Measurements from ENCODE around the gene PLCD4.

GRCh38 chr2:218638372-218638771 lies 30.7 kb downstream of the PLCD4 start:
- TF ChIP-seq, protein P1, sequence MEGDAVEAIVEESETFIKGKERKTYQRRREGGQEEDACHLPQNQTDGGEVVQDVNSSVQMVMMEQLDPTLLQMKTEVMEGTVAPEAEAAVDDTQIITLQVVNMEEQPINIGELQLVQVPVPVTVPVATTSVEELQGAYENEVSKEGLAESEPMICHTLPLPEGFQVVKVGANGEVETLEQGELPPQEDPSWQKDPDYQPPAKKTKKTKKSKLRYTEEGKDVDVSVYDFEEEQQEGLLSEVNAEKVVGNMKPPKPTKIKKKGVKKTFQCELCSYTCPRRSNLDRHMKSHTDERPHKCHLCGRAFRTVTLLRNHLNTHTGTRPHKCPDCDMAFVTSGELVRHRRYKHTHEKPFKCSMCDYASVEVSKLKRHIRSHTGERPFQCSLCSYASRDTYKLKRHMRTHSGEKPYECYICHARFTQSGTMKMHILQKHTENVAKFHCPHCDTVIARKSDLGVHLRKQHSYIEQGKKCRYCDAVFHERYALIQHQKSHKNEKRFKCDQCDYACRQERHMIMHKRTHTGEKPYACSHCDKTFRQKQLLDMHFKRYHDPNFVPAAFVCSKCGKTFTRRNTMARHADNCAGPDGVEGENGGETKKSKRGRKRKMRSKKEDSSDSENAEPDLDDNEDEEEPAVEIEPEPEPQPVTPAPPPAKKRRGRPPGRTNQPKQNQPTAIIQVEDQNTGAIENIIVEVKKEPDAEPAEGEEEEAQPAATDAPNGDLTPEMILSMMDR (IDR thresholded peaks at IDR 0.05; ENCODE audit: low read depth, low read length): no peak
- TF ChIP-seq POLR2A (IDR thresholded peaks at IDR 0.05; ENCODE audit: extremely low read depth, insufficient read length) (no peak), MYC (IDR thresholded peaks at IDR 0.05; ENCODE audit: low read depth, low read length) (no peak)

Measured in NB4 (cell line).